ACC112 (cell line): ENCODE measurements around the gene UBR4.

Experiments
- H2AFZ ChIP-seq: fragments of 200-600 bp; sonication (generic); one replicate; pipeline ENCODE4 v1.6.0; 2017; ENCODE audit warnings: antibody characterized with exemption, low read length; ENCODE audit not compliant: unreplicated experiment
- H3K27ac ChIP-seq: fragments of 200-600 bp; sonication (generic); 2 replicates; pipeline ENCODE4 v1.5.1; 2014; ENCODE audit warnings: low read depth, mild to moderate bottlenecking, antibody characterized with exemption, low read length, moderate library complexity
- H3K27me3 ChIP-seq: fragments of 200-600 bp; sonication (generic); 2 replicates; pipeline ENCODE4 v1.6.1; 2014; ENCODE audit warnings: mild to moderate bottlenecking, antibody characterized with exemption, low read length, moderate library complexity, mixed read lengths; ENCODE audit not compliant: insufficient read depth
- H3K36me3 ChIP-seq: fragments of 200-600 bp; sonication (generic); 2 replicates; pipeline ENCODE4 v1.6.1; 2016; ENCODE audit warnings: mild to moderate bottlenecking, antibody characterized with exemption, low read length, moderate library complexity, mixed read lengths; ENCODE audit not compliant: insufficient read depth
- H3K4me1 ChIP-seq: fragments of 200-600 bp; sonication (generic); one replicate; pipeline ENCODE4 v1.6.1; 2016; ENCODE audit warnings: low read length, mixed read lengths; ENCODE audit not compliant: insufficient read depth, unreplicated experiment, control insufficient read depth
- H3K4me3 ChIP-seq: fragments of 200-600 bp; sonication (generic); 2 replicates; pipeline ENCODE4 v1.5.1; 2014; ENCODE audit warnings: mild to moderate bottlenecking, low read depth, low read length
- H3K79me2 ChIP-seq: fragments of 200-600 bp; sonication (generic); one replicate; pipeline ENCODE4 v1.6.0; 2016; ENCODE audit warnings: low read length; ENCODE audit not compliant: control insufficient read depth, unreplicated experiment, insufficient read depth

UBR4 gene

GRCh38 chr1:19054216-19054615 is 155.8 kb downstream of the UBR4 start:
- H2AFZ ChIP-seq, result no peak overlapping the region
- no peaks in the 10 kb centered on the region for H3K4me1 ChIP-seq
- H3K27ac ChIP-seq, result no peak overlapping the region
- H3K36me3 ChIP-seq, result no peaks in the 10 kb centered on the region
- H3K79me2 ChIP-seq, result no peaks in the 10 kb centered on the region
- no peak overlapping the region for H3K4me3 ChIP-seq
- peaks cover 27% of the 10 kb centered on the region for H3K27me3 ChIP-seq

- no peaks in the 10 kb centered on the region for H3K4me1 ChIP-seq
- no peaks in the 10 kb centered on the region for H3K36me3 ChIP-seq
- no peak overlapping the region for H3K4me3 ChIP-seq
- peaks cover 27% of the 10 kb centered on the region for H3K27me3 ChIP-seq
- no peak overlapping the region for H3K27ac ChIP-seq
- H2AFZ ChIP-seq, result no peak overlapping the region
- no peaks in the 10 kb centered on the region for H3K79me2 ChIP-seq
Observed at GRCh38 chr1:19053486-19053885, 156.6 kb downstream of the UBR4 start.

GRCh38 chr1:19049798-19050197 is 160.3 kb downstream of the UBR4 start:
- Histone ChIP-seq H3K27ac (no peak overlapping the region), H3K27me3 (peaks cover 18% of the 10 kb centered on the region), H2AFZ (no peak overlapping the region), H3K36me3 (no peaks in the 10 kb centered on the region), H3K4me3 (no peak overlapping the region), H3K79me2 (no peaks in the 10 kb centered on the region), H3K4me1 (peaks cover 16% of the 10 kb centered on the region)

GRCh38 chr1:19049128-19049768 is 160.8 kb downstream of the UBR4 start:
- Histone ChIP-seq H3K4me3 (no peak overlapping the region), H3K27me3 (peaks cover 12% of the 10 kb centered on the region), H3K79me2 (no peaks in the 10 kb centered on the region), H3K4me1 (peaks cover 16% of the 10 kb centered on the region), H3K36me3 (no peaks in the 10 kb centered on the region), H3K27ac (no peak overlapping the region), H2AFZ (no peak overlapping the region)

- H3K27ac ChIP-seq, result no peak overlapping the region
- no peaks in the 10 kb centered on the region for H3K36me3 ChIP-seq
- no peak overlapping the region for H3K4me3 ChIP-seq
- peaks cover 16% of the 10 kb centered on the region for H3K4me1 ChIP-seq
- no peaks in the 10 kb centered on the region for H3K79me2 ChIP-seq
- peaks cover 11% of the 10 kb centered on the region for H3K27me3 ChIP-seq
- no peak overlapping the region for H2AFZ ChIP-seq
Observed at GRCh38 chr1:19046972-19047731, 162.9 kb downstream of the UBR4 start.

- Histone ChIP-seq H3K79me2 (no peaks in the 10 kb centered on the region), H2AFZ (no peak overlapping the region), H3K27ac (no peak overlapping the region), H3K36me3 (no peaks in the 10 kb centered on the region), H3K4me3 (peak overlapping the region; percentile 11; the same call in 1 of the 2 replicates), H3K4me1 (peaks cover 16% of the 10 kb centered on the region), H3K27me3 (peaks cover 9% of the 10 kb centered on the region)
Observed at GRCh38 chr1:19045898-19046880, 163.9 kb downstream of the UBR4 start.

GRCh38 chr1:19044975-19045831 is 164.9 kb downstream of the UBR4 start:
- Histone ChIP-seq H3K27ac (no peak overlapping the region), H2AFZ (no peak overlapping the region)

GRCh38 chr1:19044471-19044870 is 165.6 kb downstream of the UBR4 start:
- no peaks in the 10 kb centered on the region for H3K36me3 ChIP-seq
- peaks cover 18% of the 10 kb centered on the region for H3K27me3 ChIP-seq
- H3K4me1 ChIP-seq, result peaks cover 16% of the 10 kb centered on the region
- H3K27ac ChIP-seq, result no peak overlapping the region
- H2AFZ ChIP-seq, result no peak overlapping the region
- no peaks in the 10 kb centered on the region for H3K79me2 ChIP-seq
- H3K4me3 ChIP-seq, result no peak overlapping the region

More at GRCh38 chr1:19044975-19045831, 164.9 kb downstream of the UBR4 start:
- Histone ChIP-seq H3K79me2 (no peaks in the 10 kb centered on the region), H3K36me3 (no peaks in the 10 kb centered on the region), H3K27me3 (peaks cover 13% of the 10 kb centered on the region), H3K4me1 (peaks cover 16% of the 10 kb centered on the region), H3K4me3 (peak overlapping the region; percentile 11; the same call in 1 of the 2 replicates)

GRCh38 chr1:19043579-19044443 is 166.3 kb downstream of the UBR4 start:
- Histone ChIP-seq H3K27ac (no peak overlapping the region), H3K4me1 (peaks cover 16% of the 10 kb centered on the region)

More at GRCh38 chr1:19043579-19044443, 166.3 kb downstream of the UBR4 start:
- H3K27me3 ChIP-seq, result peaks cover 20% of the 10 kb centered on the region
- H2AFZ ChIP-seq, result no peak overlapping the region
- no peak overlapping the region for H3K4me3 ChIP-seq
- H3K36me3 ChIP-seq, result no peaks in the 10 kb centered on the region
- H3K79me2 ChIP-seq, result no peaks in the 10 kb centered on the region
